Cardiac fibroblast (primary cell): Measurements from ENCODE around the gene SLC16A4.

Experiments used
- DNase-seq, 2 donors: peaks; one replicate each; pipeline versions ENCODE4 v3.0.0 to v3.0.0-alpha.2; 2010; ENCODE audit warnings: low read depth in 2 of 2
- H3K4me3 ChIP-seq, 2 donors: replicated peaks in 1 of 2; 1 replicate in 1 of 2; 2 replicates in 1 of 2; pipeline ENCODE4 v1.5.1; 2011; ENCODE audit warnings: low read depth in 2 of 2, low read length in 2 of 2, mild to moderate bottlenecking in 2 of 2, moderate library complexity in 1 of 2
- CTCF ChIP-seq: IDR thresholded peaks from one replicate; pipeline ENCODE4 v1.5.1; 2011; ENCODE audit warnings: low read depth, mild to moderate bottlenecking, low read length, inconsistent platforms

The SLC16A4 gene

DNA sequence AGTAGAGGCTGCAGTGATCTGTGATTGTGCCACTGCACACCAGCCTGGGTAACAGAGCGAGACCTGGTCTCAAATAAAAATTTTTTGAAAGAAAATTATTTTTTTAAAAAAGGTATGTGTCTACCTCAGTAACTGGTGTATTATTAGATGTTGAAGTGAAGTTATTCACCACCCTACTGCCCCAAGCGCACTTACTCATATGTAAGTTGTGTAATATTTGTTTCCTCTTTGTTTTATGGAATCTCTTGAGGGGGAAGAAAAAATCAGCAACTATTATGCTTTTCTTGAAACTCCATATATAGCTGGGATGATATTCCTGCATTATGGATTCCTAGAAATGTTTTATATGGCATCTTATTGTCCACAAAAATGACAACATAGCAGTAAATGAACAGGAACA, 30.4 kb downstream of the SLC16A4 start:
- DNase-seq, result peak in 1 of 2 donors; percentile 41

GRCh38 chr1:110356379-110356778, 34.4 kb downstream of the SLC16A4 start:
- no peak for DNase-seq
- H3K4me3 ChIP-seq, result no peak overlapping the region
- TF ChIP-seq CTCF, result no peak

More for the DNA sequence above, 30.4 kb downstream of the SLC16A4 start:
- no peak for TF ChIP-seq CTCF
- H3K4me3 ChIP-seq, result no peak overlapping the region

- TF ChIP-seq CTCF, result no peak
- no peak for DNase-seq
- H3K4me3 ChIP-seq, result no peak overlapping the region
Observed at GRCh38 chr1:110355321-110355720, 35.5 kb downstream of the SLC16A4 start.

- no peak for DNase-seq
- H3K4me3 ChIP-seq, result no peak overlapping the region
- no peak for TF ChIP-seq CTCF
Observed at GRCh38 chr1:110350360-110350759, 40.5 kb downstream of the SLC16A4 start.

GRCh38 chr1:110348771-110349170, 42.1 kb downstream of the SLC16A4 start:
- peak in 1 of 2 donors; percentile 25 for DNase-seq
- no peak for TF ChIP-seq CTCF
- H3K4me3 ChIP-seq, result no peak overlapping the region

GRCh38 chr1:110348050-110348449, 42.8 kb downstream of the SLC16A4 start:
- no peak overlapping the region for H3K4me3 ChIP-seq
- no peak for TF ChIP-seq CTCF
- no peak for DNase-seq

DNA sequence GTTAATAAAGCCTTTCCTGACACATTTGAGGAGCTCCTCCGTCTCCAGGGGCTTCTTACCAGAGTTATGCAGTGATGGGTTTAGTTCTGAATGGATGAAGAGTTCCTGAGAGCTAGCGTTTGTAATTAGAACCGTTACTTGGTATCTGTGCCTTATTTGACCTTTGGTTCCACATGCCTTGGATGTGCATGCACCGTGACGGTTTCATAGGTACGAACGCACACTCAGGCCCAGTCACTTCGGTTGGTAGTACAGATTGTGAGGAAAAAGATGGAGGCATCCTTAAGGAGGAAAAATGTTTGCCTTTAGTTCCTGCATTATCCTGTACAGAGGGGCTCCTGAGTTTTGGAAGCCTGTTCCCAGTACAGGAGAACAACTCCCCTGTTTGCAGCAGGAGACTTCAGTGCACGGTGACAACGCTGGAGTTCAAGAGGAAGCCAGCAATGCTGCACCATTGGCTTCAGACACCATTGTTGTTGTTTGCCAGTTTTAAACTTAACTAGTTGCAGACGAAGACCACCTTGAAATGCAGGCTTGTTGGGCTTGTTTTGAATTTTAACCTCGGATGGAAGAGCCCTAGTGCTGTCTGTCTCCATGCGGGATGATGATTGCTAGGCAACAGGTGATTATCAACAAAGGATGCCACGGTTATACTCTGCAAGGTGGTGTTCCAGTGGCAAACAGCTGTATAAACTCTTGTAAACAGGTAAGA, 43.5 kb downstream of the SLC16A4 start:
- TF ChIP-seq CTCF, result no peak
- H3K4me3 ChIP-seq, result no peak overlapping the region
- DNase-seq, result no peak
